Measurements from ENCODE around the gene PTPN3.

Gene PTPN3

GRCh38 chr9:109452761-109453160 is 45.3 kb downstream of the PTPN3 start:
- FAIRE-seq = no peak

DNA sequence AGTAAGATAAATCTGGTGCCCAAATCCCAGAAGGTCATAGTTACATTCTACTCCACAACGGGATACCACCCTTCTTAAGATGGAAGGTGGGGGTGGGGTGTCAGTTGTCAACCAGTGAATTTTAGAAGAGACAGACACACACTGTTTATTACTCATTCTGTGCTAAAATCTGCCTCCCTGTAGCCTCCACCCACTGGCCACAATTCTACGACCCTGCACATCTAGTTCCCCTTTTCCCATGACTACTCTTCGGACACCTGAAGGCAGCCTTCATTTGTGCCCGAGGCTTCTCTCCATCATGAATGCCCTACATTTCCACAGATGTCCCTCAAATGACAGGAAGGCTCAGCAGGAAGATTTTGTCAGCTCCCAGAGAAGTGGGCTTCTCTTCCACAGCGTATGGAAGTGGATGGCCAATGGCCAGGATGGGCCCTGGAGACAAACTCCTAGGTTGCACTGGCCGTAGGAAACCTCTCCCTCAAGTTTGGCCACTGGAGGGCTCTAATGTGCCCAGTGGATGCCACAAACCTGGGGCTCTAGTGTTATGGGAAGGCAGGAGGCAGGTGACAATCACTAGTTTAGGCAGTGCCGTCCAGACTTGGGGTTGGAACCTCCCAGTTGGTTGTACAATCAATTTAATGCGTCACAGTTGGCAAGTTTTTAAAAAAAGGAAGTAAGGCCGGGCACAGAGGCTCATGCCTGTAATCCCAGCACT is 46.6 kb downstream of the PTPN3 start:
- no peak for FAIRE-seq

GRCh38 chr9:109450346-109450745 is 47.8 kb downstream of the PTPN3 start:
- FAIRE-seq = no peak

DNA sequence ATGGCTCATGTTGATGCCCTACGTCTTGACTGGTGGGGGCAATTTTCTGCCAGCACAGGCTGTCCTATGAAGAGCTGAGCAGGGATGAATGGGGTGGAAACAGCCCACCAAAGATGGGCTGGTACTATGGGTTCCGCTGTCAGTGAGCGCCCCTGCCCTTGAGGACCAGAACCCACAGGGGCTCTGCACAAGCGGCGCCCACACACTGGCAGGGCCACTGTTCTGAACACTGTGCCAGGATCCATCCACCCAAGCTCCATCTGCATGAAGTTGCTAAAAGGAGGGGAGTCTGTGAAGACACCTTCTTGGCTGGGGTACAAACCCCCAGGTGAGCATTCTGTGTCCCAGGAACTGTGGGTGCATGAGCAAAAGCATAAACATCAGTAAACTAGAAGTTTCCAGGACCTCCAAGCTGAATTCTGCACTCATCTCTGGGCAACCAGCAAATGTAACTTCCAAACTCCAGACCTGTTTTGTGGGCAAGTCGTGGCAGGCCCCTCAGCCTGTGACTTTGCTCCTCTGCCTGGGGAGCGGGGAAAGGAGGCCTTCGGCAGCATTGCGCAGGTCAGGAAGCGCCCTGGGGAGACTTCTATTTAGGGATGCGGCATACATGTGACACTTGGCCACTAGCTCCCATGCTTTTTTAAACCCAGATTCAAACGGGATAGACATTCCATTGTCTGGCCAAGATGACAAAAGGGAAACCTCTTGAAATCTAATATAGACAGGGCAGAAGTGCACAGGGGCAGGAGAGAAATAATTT is 48.9 kb downstream of the PTPN3 start:
- FAIRE-seq = no peak

DNA sequence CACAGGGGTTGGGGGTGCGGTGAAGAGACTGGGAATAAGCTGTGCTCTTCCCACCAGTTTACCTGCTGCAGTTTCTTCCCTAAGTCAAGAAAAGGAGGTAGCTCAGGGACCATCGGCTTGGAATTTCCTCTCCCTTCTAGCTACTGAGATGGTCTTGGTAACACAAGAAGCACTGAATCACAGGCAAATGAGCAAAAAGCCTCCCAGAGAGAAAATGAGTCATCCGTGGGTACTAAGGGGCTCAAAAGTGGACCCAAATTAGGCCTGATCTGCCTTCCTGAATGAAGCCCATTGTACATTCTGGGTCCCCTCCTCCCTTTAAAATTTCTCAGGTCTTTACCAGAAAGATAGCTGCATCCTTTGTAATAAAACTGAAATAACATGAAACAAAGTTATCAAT is 49.9 kb downstream of the PTPN3 start:
- FAIRE-seq = no peak

DNA sequence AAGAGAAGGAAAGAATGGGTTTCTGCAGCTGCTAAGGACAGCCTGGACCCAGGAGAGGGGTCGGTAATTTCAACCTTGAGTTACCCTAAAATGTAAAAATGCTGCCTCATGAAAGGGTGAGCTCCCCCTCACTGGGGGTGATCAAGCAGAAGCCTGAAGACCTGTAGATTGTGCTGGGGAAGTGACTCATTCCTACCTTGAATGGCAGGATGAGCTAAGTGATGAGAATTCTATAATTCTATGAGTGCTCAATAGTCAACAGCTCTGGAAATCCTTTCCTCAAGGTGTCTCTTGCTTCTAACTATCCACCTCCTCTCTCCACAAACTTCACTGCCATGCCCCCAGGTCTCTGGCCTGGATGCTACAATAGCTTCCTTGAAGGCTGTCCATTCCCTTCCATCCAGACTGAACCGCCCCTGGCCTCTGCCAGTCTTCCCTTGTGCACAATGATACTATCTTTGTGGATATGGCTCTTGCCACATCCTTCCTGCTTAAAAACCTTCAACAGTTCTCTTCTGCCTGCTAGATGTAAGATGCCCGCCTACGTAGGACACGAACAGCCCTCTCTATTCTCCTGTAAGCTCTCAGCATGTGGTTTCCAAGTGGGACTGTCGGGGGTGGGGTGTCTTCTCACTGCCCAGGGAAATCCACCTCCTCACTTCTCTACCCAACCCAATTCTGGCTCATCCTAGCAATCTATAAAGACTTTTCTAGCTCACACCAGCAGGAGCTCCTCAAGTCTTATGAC is 50.6 kb downstream of the PTPN3 start:
- no peak for FAIRE-seq

DNA sequence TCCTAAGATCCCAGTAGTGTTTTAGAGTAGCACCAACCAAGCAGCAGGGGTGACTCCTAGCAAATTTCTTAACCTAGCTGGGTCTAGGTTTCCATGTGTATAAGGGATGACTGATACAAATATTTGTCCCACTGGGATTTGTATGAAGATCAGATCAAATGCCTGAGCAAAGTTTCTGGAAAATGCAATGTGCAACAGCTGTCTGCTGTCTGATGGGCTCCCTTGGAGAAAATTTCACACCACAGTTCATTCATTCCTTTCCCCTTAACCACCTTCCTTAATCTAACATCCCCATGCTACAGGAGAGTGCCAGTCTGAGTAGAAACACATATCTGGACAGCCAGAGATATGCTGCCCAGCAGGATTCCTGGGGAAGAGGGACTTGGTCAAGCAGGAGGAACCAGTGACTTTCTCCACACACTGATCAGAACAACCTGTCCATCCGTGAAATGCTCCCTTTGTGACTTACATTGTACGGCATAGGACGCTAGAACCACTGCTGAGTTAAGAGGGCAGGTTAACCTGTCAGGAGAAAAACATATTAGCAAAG is 53.3 kb downstream of the PTPN3 start:
- FAIRE-seq = no peak

DNA sequence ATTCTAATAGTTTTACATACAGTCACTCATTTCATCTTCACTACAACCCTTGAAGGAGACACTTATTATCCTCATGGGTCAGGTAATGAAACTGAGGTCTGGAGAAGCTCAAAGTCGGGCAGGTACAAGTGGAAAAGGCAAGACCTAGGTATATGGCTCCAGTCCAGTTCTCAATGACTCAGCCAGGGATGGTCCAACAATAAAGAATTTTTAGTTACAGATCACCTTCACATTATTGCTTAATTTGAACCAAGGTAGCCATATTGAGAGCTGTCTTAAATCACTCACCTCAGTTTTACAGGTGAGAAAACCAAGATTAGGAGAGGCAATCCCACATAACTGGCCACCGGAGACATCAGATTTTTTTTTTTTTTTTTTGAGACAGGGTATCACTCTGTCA is 55.4 kb downstream of the PTPN3 start:
- no peak for FAIRE-seq

DNA sequence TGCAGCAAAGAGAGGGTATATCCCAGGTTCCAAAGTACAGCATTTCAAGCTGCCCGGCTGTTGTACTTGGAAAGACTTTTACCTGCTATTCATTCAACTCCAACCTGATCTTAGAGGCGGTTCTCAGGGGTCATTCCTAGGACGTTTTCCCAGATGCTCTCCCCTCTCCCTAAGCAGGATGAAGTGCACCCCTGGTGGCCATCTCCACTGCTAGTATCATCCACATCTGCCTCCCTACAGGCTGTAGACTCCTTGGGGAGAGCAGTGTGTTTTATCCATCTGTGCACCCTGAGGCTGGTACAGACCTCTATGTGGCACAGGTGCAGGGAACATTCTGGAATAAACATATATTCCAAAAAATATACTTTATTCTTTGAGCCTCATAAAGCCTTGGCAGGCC is 56.8 kb downstream of the PTPN3 start:
- FAIRE-seq = no peak

DNA sequence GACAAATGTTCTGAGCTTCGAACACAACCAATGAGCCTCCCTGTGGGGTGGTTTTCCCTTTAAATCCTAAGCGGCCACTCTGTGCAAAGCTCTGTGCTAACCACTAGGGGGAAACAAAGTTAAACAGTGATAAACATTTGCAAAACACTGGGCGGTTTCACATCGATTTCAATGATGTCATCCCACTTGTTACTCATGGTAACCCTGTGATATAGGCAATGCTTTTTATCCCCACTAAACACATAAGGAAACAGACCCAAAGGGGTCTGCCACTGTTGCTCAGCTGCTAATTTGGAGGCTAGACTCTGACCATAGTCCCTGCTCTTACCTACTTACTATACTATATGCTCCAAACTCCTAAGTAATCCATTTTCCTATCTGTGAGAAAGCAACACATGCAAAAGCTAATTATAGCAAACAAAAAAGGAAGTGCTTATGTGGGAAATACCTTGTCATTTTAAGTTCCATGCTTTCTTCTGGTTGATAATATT is 57.3 kb downstream of the PTPN3 start:
- peak; percentile 96 for FAIRE-seq

DNA sequence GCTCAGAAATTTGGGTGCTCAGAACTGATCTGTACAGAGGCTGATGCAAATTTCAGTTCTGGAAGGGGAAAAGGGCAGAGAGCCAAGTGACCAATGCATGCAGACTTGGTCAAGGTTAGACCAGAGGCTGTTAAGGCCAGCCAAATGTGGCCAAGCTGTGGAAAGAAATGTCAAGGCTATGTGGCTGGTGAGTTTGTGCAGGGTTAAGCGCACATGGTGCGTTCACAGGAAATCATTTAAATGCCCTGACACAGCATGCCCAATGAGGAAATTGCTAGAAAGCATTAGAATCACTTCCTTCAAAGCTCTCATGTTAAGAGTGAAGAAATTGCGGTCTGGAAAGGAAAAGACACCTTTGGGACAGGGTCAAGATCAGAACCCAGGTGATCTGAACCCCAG is 58.0 kb downstream of the PTPN3 start:
- FAIRE-seq = no peak

DNA sequence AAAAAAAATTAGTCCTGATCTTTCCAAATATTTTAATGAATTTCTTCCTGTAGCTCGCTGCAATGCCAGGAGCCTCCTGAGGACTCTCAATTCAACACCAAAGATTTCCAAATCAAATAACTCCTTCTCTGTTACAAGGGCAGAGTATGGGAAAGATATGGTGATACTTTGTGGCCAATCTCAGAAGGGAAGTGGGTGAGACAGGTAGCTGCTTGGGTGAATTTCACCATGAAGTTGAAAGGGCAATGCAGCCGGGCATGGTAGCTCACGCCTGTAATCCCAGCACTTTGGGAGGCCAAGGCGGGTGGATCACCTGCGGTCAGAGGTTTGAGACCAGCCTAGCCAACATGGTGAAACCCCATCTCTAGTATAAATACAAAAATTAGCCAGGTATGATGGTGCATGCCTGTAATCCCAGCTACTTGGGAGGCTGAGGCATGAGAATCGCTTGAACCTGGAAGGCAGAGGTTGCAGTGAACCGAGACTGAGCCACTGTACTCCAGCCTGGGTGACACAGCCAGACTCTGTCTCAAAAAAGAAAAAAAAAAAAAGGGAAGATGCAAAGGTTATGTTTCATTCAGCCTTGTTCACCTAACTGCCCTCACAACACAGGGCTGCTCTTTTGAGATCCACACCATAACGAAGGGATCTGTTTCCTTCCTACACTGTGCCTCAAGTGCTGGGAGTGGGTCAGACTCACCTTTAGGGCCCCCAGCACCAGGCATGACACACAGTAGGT is 58.6 kb downstream of the PTPN3 start:
- FAIRE-seq = no peak

GRCh38 chr9:109437286-109437685 is 60.8 kb downstream of the PTPN3 start:
- no peak for FAIRE-seq

- no peak for FAIRE-seq
These were observed 62.0 kb downstream of the PTPN3 start for GRCh38 chr9:109436071-109436470.

- no peak for FAIRE-seq
These were observed 64.6 kb downstream of the PTPN3 start for GRCh38 chr9:109433476-109433875.

GRCh38 chr9:109430231-109430630 is 67.9 kb downstream of the PTPN3 start:
- no peak for FAIRE-seq

DNA sequence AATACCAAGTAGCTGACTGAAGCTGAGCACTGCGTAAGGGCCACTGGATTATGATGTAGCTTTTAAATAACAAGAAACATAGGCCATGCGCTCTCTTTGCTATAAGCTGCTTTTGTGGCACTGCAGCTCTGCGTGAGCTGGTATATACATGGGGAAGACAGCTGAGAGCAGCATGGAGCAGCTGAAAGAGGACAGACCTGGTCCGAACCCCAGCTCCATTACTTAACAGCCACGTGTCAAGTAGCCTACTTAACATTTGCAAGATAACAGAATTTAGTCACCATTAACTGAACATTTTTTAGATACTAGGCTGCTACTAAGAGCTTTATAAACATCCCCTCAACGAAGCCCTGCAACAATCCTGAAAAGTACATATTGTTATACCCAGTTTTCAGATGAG is 69.3 kb downstream of the PTPN3 start:
- FAIRE-seq = no peak

DNA sequence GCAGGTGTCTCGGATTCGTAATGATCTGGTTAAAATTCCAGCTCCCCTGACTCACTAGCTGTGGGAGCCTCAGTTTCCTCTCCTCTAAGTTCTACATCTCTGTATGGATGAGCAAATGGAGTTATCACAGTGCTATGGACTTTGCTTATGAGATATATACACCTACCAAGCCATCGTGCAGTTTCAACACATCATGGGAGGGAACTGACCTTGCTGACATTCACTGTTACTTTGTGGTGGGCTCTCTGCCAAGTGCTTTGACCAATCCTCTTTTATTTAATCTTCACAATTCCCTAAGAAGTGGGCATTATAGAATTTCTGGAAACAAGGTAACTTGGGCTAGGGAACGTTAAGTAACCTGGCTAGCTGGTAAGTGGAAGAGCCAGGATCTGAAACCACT is 70.2 kb downstream of the PTPN3 start:
- no peak for FAIRE-seq

DNA sequence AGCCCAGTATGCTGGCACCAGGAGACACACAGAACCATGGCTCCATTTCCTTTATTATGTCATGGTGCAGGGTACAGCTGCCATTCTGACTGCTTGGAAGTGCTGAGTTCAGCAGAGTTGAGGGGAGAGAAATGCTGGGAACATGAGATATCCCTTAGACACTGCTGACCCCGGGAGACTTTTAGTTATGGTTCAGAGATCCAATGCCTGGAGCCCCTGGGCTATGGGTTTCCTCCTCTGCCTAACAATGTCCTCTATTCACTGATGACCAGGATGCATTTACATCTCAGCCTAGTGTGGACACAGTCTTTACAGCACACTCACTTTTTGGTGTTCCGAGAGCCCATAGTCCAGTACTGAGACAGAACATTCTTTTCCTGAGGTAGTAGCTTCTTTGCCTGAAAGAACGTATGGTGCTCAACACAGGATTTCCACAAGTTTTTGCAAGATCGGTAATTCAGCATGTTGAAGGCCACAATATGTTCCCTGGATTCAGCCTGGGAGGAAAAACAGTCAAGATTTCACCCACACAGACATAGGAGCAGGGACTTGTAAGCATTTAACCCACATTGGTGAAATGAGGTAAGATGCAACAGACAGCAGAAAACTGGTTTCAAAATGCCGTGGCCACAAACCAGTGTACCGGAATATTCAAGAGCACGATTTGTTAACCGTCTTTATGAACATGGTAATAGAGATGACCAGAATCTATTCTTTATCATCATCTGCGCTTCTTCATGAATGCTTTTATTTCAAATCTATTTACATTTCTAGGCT is 71.3 kb downstream of the PTPN3 start:
- FAIRE-seq = no peak

DNA sequence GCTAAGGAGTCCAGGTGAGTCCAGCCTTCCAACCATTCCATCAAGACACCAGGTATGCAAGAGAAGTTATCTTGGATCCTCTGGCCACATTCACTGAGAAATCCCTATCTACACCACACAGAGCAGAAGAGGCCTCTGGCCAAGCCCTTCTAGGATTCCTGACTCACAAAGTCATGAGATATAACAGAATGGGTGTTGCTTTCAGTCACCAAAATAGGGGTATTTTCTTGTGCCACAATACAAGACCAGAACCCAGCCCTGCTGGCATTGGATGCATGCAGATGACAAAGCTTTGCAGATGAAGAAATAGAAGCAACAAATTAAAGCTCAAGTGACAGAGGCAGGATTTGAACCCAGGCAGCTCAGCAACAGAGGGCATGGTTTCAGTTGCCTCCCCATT is 73.5 kb downstream of the PTPN3 start:
- FAIRE-seq = no peak

DNA sequence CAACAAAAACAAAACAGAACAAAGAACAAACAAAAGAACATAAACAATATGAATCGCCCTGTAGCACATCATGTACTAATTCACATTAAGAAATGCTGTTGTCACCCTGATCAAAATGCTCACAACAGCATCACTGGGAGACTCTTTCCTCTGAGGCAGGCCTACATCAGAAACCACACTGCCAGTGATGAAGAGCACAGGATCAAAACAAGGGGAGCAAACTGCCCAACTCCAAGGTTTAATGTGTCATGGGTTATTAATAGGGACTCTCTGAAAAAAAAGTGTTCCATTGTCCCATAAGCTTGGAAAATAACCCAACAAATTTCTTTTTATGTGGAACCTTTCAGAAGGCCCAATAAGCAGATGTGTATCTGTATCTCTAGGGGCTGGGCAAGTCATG is 74.2 kb downstream of the PTPN3 start:
- FAIRE-seq = no peak

DNA sequence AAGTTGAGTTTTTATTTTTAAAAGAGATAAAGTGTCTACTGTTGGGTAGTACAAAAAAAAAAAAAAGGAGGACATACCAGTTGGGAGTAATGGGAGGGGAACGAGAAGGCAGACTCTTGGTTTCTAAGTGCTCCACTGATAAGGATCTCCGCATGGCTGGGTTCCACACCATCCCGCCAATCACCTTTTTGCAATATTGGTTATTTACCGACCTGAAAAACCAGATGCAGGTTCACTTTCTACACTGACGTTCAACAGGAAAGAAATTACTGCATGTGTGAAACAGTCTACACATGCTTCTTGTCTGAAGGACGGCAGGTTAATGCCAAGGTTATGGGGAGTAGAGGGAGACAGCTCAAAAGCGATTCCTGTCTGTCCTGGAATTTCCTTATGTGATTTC is 75.5 kb downstream of the PTPN3 start:
- no peak for FAIRE-seq

Measured in islet of Langerhans (tissue), 1 donor.